Fibroblast of the conjunctiva (primary cell): Measurements from ENCODE around the gene ZFP91.

ENCODE experiments used
- DNase-seq: peaks from one replicate; pipeline ENCODE4 v3.0.0-alpha.2; 2010; ENCODE audit warnings: low read depth

ZFP91 gene

DNA sequence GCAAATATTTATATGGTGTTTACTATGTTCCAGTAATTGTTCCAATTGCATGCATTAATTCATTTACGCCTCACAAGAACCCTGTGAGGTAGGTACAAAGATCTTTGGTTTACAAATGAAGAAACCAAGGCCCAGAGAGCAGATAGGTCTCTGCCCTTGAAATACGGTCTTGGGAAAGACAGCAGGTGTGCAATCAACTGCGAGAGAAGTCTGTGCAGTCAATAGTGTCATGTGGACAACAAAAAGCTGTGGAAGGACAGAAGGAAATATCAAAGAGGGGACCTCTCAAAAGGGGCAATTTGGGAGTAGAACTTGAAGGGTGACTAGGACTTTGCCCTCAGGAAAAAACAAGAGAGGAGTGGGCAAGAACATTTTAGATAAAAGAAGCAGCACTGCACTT lies 52.5 kb downstream of the ZFP91 start:
- no peak for DNase-seq

DNA sequence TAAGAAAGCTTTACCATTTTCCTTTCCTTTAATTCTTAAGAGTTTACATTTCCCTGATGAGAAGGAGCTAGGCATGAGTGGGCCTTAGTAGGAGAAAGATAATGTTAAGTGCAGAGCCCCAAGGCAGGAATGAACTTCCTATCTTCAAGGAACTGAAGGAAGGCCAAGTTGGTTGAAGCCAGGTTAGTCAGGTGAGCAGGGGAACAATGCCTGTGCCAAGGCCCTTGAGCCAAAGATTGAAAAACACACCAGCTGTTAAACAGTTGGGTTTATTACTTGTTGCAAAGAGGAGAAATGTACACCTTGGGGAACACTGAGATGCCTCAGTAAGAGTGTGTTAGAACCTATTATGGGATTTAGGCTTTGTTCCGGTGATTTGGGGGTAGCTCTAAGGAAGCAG lies 53.6 kb downstream of the ZFP91 start:
- DNase-seq, result no peak

GRCh38 chr11:58636587-58636986 lies 57.7 kb downstream of the ZFP91 start:
- no peak for DNase-seq

GRCh38 chr11:58637371-58637770 lies 58.5 kb downstream of the ZFP91 start:
- no peak for DNase-seq

DNA sequence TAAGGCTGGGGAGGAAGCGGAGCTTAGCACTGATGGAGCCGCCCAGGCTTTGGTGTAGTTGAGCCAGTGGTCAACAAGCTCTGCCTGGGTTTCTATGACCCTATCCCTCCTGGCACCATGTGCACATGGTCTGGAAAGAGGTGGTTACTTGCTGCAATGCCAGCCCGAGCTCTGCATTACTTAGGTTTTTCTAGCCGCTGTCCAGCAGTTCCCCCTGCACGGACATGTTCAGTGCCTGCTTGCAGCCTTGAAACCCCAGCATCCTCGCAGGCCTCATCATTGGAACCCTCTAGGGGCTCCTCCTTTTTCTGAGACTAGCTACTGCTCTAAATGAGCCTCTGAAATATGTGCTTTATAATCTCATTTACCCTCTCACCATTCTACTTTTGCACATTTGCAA lies 60.2 kb downstream of the ZFP91 start:
- no peak for DNase-seq

DNA sequence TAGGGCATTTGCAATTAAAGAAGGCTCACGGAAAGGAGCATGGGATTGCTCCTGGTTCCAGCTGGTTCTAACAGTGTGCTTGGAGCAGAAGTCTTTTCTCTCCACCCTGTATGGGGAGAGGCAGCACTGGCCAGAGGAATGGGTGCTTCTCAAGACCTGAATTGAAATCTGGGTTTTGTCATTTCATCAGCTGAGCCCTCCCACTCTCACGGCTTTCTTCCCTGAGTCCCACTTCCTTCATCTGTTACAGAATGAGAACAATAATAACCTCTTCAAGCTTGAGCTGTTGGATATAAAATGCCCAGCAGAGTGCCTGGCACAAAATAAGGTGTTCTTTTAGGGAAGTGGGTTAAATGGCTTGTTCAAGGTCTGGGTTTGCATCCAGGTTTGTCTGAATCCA lies 60.8 kb downstream of the ZFP91 start:
- DNase-seq, result no peak

DNA sequence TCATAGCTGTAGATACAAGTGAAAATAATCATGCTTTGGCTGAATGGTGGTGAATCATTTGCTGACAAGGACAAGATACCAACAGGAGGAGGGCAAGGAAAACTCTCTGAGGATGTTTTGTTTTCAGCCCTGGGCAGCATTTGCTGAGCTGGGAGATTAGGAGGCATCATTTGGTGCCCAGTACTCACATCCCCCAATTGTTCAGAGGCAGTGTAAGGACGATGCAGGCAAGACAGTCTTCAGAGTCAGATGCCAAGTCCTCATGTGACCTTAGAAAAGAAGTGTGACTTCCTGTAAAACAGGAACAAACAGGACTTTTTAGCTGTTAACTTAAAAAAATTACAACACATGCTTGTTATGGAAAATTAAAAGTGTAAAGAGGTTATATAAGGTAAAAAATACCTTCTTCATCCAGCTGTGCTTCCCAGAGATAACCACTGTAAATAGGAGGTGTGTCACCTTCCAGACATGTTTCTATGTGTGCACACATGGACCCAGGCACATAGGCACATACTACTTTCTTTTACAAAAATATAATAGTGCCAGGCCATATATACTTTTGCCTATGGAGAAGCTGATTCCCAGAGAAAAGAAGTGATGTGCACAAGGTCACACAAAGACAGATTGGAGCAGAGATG lies 61.6 kb downstream of the ZFP91 start:
- DNase-seq, result no peak

DNA sequence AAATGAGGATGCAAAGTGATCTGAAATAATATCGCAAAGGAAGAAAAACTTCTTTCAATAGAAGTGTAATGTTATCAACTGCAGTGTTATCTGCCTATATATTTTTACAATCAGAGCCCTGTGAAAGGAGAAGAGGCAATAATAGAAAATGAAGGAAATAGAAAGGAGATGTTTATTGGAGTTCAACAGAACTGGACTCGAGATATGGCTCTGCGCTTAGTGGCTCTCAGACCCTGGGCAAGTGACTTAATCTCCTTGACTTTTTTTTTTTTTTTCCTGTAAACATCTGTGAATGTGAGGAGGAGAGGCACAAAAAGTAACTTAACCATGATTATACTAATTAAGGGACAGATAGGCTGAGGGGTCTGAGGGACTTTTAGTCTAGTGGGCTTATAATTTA lies 62.5 kb downstream of the ZFP91 start:
- DNase-seq, result no peak

GRCh38 chr11:58641803-58642581 lies 63.1 kb downstream of the ZFP91 start:
- no peak for DNase-seq

DNA sequence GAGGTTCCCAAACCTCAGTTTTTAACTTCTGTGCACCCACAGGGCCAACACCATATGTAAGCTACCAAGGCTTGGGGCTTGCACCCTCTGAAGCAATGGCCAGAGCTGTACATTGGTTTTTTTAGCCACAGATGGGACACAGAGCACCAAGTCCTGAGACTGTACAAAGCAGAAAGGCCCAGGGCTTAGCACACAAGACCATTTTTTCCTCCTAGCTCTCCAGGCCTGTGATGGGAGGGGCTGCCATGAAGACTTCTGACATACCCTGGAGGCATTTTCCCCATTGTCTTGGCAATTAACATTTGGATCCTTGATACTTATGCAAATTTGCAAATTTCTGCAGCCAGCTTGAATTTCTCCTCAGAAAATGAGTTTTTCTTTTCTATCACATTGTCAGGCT lies 67.0 kb downstream of the ZFP91 start:
- DNase-seq, result no peak

- no peak for DNase-seq
Observed at GRCh38 chr11:58647141-58647699, 68.4 kb downstream of the ZFP91 start.

- DNase-seq, result no peak
Observed at GRCh38 chr11:58647866-58648265, 69.0 kb downstream of the ZFP91 start.

DNA sequence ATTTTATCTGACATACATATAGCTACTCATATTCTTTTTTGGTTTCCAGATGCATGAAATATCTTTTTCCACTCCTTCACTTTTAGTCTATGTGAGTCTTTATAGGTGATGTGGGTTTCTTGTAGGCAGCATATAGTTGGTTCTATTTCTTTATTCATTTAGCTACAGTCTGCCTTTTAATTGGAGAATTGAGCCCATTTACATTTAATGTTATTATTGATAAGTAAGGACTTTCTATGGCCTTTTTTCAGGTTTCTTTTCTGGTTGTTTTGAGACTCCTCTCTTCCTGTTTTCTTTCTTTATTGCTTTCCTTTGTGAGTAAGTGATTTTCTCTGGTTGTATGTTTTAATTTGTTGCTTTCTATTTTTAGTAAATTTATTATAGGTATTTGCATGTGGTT lies 70.8 kb downstream of the ZFP91 start:
- no peak for DNase-seq

GRCh38 chr11:58650496-58650895 lies 71.6 kb downstream of the ZFP91 start:
- no peak for DNase-seq

DNA sequence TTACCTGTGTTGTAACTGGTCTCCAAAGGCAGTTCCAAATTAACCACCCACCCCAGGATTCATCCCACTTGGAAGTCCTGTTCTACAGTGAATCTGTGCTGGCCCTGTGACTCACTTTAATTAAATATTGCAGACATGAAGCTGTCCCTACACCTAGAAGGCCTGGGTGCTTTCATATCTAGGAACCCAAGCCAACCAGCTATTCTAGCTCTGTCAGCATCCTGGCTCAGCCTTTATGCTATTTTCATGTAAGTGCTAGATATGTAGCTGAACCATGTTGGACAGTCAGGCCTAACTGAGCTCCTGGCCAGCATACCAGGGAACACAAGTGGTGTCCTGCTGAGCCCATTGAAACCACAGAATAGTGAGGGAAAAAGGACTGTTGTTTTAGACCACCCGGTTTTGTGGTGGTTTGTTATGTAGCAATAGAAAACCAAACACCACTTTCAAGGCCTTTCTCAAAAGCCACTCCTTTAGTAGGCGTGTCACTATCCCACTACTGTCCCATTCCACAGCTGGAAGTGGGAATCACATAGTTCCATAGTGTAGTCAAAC lies 73.9 kb downstream of the ZFP91 start:
- DNase-seq, result no peak

GRCh38 chr11:58654079-58654907 lies 75.4 kb downstream of the ZFP91 start:
- DNase-seq, result peak; percentile 65

- DNase-seq, result no peak
Observed at GRCh38 chr11:58654908-58655296, 76.0 kb downstream of the ZFP91 start.

DNA sequence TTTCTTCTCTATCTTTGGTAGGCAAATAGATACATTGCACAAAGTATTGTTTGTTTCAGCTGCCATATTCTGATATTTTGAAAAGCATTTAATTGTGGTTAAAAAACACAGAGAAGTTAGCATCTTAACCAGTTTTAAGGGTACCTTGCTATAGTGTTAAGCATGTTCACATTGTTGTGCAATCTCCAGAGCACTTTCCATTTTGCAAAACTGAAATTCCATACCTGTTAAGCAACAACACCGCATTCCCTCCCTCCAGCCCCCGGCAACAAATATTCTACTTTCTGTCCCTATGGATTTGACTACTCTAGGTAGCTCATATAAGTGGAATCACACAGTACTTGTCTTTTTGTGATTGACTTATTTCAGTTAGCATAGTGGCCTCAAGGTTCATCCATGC lies 77.5 kb downstream of the ZFP91 start:
- DNase-seq, result no peak

DNA sequence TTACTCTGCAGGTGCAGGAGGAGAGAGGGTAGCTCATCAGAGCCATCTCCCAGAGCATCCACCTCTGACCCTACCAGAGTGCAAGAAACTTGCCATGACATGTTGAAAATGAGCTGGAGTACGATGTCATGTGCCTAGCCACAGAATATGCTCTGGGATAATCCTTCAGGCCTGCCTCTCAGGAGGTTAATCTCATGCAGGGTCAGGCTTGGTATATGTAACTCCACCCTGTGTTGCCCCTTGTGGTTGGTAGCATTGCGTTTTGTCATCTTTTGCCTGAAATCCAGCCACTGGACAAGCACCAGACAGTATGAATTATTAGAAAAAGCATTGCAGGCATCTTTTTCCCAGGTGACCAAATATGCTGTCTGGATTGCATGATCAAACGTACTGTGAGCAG lies 79.8 kb downstream of the ZFP91 start:
- no peak for DNase-seq

DNA sequence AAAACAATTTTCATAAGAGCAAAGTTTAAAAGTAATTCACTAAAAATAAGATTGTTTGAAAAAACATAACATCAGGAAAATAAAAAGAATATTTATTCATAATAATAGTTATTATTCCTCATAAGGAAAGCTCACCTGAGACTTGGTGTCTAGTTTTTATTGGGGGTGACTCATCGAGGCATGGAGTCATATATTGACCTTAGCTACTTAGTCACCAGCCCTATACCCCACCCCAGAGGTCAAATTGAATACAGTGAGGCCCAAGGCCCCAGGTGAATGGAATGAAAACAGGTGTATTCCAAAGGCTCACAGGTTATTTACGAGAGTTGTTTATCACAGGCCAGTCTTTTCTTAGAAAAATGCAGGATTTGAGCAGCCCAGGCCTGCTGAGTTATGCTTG lies 80.5 kb downstream of the ZFP91 start:
- no peak for DNase-seq

- no peak for DNase-seq
Observed at GRCh38 chr11:58659910-58660570, 81.2 kb downstream of the ZFP91 start.
